HG03457 (cell line): ENCODE measurements around the gene NPR1.
"Not testable (repeated sequence)": the region's sequence is repeated elsewhere in the genome, so short reads cannot be mapped to it uniquely, and the experiment has no call there.

Experiments used
- ATAC-seq: cut with Tn5 transposase; IDR thresholded peaks from one replicate; pipeline ENCODE4 v1.9.1; 2021; ENCODE audit warnings: moderate number of reproducible peaks; ENCODE audit not compliant: unreplicated experiment

Gene NPR1

GRCh38 chr1:153679337-153680119 is 1.0 kb downstream of the NPR1 start:
- ATAC-seq = no peak

GRCh38 chr1:153680120-153680403 is 1.6 kb downstream of the NPR1 start:
- no peak for ATAC-seq

- ATAC-seq = no peak
Observed at GRCh38 chr1:153682730-153683129, 4.2 kb downstream of the NPR1 start.

GRCh38 chr1:153683854-153684253 is 5.4 kb downstream of the NPR1 start:
- no peak for ATAC-seq

- ATAC-seq = no peak
Observed at GRCh38 chr1:153684892-153685291, 6.4 kb downstream of the NPR1 start.

- no peak for ATAC-seq
Observed at GRCh38 chr1:153685544-153686340, 7.3 kb downstream of the NPR1 start.

- ATAC-seq = no peak
Observed at GRCh38 chr1:153687346-153688125, 9.0 kb downstream of the NPR1 start.

- no peak for ATAC-seq
Observed at GRCh38 chr1:153688276-153688675, 9.8 kb downstream of the NPR1 start.

GRCh38 chr1:153688736-153689328 is 10.3 kb downstream of the NPR1 start:
- no peak for ATAC-seq

GRCh38 chr1:153693466-153693865 is 15.0 kb downstream of the NPR1 start:
- ATAC-seq = no peak

- ATAC-seq = no peak
Observed at GRCh38 chr1:153696741-153697140, 18.3 kb downstream of the NPR1 start.

- ATAC-seq = no peak
Observed at GRCh38 chr1:153697191-153698019, 18.9 kb downstream of the NPR1 start.

- ATAC-seq = no peak
Observed at GRCh38 chr1:153698020-153698922, 19.8 kb downstream of the NPR1 start.

GRCh38 chr1:153698923-153699714 is 20.6 kb downstream of the NPR1 start:
- ATAC-seq = no peak

GRCh38 chr1:153699768-153700167 is 21.3 kb downstream of the NPR1 start:
- ATAC-seq = no peak

GRCh38 chr1:153705484-153705883 is 27.0 kb downstream of the NPR1 start:
- ATAC-seq = no peak

GRCh38 chr1:153711026-153711425 is 32.5 kb downstream of the NPR1 start:
- no peak for ATAC-seq

- ATAC-seq = not testable (repeated sequence)
Observed at GRCh38 chr1:153716211-153716610, 37.7 kb downstream of the NPR1 start.

GRCh38 chr1:153717330-153717729 is 38.8 kb downstream of the NPR1 start:
- no peak for ATAC-seq
